Fibroblast of skin of scalp (primary cell): ENCODE data around the gene EVL.

ENCODE experiments used
- DNase-seq: peaks from one replicate; pipeline ENCODE4 v3.0.0-alpha.2; 2013

Gene EVL

GRCh38 chr14:100067481-100067880, 2.3 kb downstream of the EVL start:
- DNase-seq = no peak

GRCh38 chr14:100067971-100068959, 3.0 kb downstream of the EVL start:
- no peak for DNase-seq

- DNase-seq = no peak
Observed at GRCh38 chr14:100069161-100069800, 4.1 kb downstream of the EVL start.

GRCh38 chr14:100070310-100070709, 5.1 kb downstream of the EVL start:
- no peak for DNase-seq

GRCh38 chr14:100071545-100071944, 6.3 kb downstream of the EVL start:
- no peak for DNase-seq

GRCh38 chr14:100072783-100073346, 7.6 kb downstream of the EVL start:
- DNase-seq = no peak

GRCh38 chr14:100073576-100074430, 8.6 kb downstream of the EVL start:
- DNase-seq = no peak

GRCh38 chr14:100074431-100075100, 9.3 kb downstream of the EVL start:
- no peak for DNase-seq

- DNase-seq = no peak
Observed at GRCh38 chr14:100075681-100076080, 10.5 kb downstream of the EVL start.

GRCh38 chr14:100076133-100076532, 10.9 kb downstream of the EVL start:
- peak; percentile 36 for DNase-seq

GRCh38 chr14:100076606-100077005, 11.4 kb downstream of the EVL start:
- DNase-seq = peak; percentile 49

GRCh38 chr14:100077441-100077840, 12.2 kb downstream of the EVL start:
- no peak for DNase-seq

GRCh38 chr14:100078216-100078803, 13.1 kb downstream of the EVL start:
- DNase-seq = no peak

- peak; percentile 91 for DNase-seq
Observed at GRCh38 chr14:100078997-100079725, 13.9 kb downstream of the EVL start.

GRCh38 chr14:100079726-100080005, 14.4 kb downstream of the EVL start:
- DNase-seq = peak; percentile 80

- no peak for DNase-seq
Observed at GRCh38 chr14:100080206-100080605, 15.0 kb downstream of the EVL start.

GRCh38 chr14:100081997-100082625, 16.9 kb downstream of the EVL start:
- no peak for DNase-seq

- no peak for DNase-seq
Observed at GRCh38 chr14:100082723-100083122, 17.5 kb downstream of the EVL start.

- DNase-seq = no peak
Observed at GRCh38 chr14:100083706-100084105, 18.5 kb downstream of the EVL start.

- DNase-seq = no peak
Observed at GRCh38 chr14:100084591-100084990, 19.4 kb downstream of the EVL start.

GRCh38 chr14:100085462-100085861, 20.2 kb downstream of the EVL start:
- DNase-seq = no peak
